ENCODE data around the gene EHMT1. TPM values are rescaled to one million over a fixed set of nuclear protein-coding genes. Genes with fewer than 3 reads are reported as not detected.

The EHMT1 gene
- total and polyA plus RNA-seq, 2 of the 8 experiments (the other 6 are each of a cell fraction or from before 2014, with no cell fraction given) = 95.7 to 163 TPM

DNA sequence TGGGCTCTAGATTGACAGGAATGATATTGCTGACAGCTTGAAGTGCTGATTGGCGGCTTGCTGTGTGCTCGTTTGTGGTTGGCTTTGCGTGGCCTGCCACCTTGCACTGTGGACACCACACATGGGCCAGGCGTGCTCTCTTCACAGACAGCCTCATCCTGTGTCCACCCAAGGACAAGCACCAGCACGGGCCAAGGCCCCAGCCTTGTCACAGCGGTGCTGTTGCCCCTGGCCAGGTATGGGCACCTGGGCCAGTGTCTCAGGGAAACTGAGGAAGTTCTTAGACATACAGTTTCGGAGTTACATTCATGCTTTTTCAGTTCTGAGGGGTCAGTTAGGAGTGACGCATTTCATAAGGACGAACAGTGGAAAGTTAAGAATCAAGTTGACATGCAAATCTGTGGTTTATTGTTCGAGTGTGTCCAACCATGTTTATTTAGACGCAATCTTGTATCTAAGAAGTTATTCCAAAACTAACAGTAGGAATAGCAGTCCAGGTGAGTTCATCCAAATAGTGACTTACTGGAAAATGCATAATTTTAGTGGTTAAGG, 125.9 kb downstream of the EHMT1 start:
- H4K20me1 ChIP-seq (replicated peaks in 1 of 2; ENCODE audit: control insufficient read depth in 1 of 2, insufficient read depth in 2 of 2, low read length in 2 of 2) = peaks cover 3 to 8% of the 10 kb centered on the region in 2 experiments
- no peak overlapping the region for H3K56ac ChIP-seq (replicated peaks; ENCODE audit: insufficient read length, low read depth, low read length)
- 89% methylated on average over 11 of the region's 11 CpGs; no CpG with 5 or more reads in 1 of the 2 experiments for whole genome bisulfite sequencing, 2 experiments (ENCODE audit: extremely low coverage in 1 of 2, insufficient coverage in 1 of 2, insufficient read length in 1 of 2, insufficient replicate concordance in 2 of 2, low coverage in 1 of 2, low lambda C conversion rate in 2 of 2, missing lambda C conversion rate in 1 of 2)
- H4K91ac ChIP-seq (replicated peaks; ENCODE audit: insufficient read length, low read length) = no peak overlapping the region
- H3K9me3 ChIP-seq (ENCODE audit: insufficient read depth in 2 of 2, low read depth in 1 of 2, low read length in 1 of 2) = no peaks in the 10 kb centered on the region
- H4K8ac ChIP-seq (ENCODE audit: extremely low read depth, insufficient read depth, low read length) = no peak overlapping the region
- H3K4me1 ChIP-seq (replicated peaks in 1 of 4; ENCODE audit: control insufficient read depth in 3 of 4, insufficient read depth in 4 of 4, low read length in 3 of 4) = peaks cover 3 to 4% (median 3%) of the 10 kb centered on the region in 4 experiments; a peak in 5 of 7 replicates
- no peak overlapping the region for H3K4me3 ChIP-seq (ENCODE audit: extremely low read depth in 1 of 4, insufficient read depth in 2 of 4, low read depth in 3 of 4, low read length in 4 of 4)
- H2BK5ac ChIP-seq (ENCODE audit: low read depth, low read length) = 0 out of 2 replicates have a peak overlapping the region, but pooled peaks have one; percentile 37
- H3K9ac ChIP-seq (replicated peaks in 1 of 4; ENCODE audit: extremely low read depth in 1 of 4, low read depth in 3 of 4, low read length in 3 of 4) = no peak overlapping the region
- H3K14ac ChIP-seq (ENCODE audit: insufficient read length) = no peak overlapping the region
- H2BK20ac ChIP-seq (ENCODE audit: low read length) = no peak overlapping the region
- no peak overlapping the region for H2BK15ac ChIP-seq (ENCODE audit: low read length)
- DNase-seq (ENCODE audit: low read depth in 1 of 2, low spot score in 2 of 2) (no peak), FAIRE-seq (no peak)
- no peak for TF ChIP-seq SRF (IDR thresholded peaks at IDR 0.05; ENCODE audit: low read depth, low read length)
- no peak overlapping the region for H2BK120ac ChIP-seq (replicated peaks; ENCODE audit: low read depth, low read length)
- no peaks in the 10 kb centered on the region for H3K23me2 ChIP-seq (ENCODE audit: low read depth, low read length)
- no peak overlapping the region for H3K4ac ChIP-seq (replicated peaks; ENCODE audit: insufficient read length, low read depth, low read length)
- H2BK12ac ChIP-seq (ENCODE audit: low read depth, low read length) = no peak overlapping the region
- H3K4me2 ChIP-seq (ENCODE audit: insufficient read depth in 1 of 2, low read depth in 2 of 2, low read length in 2 of 2) = no peak overlapping the region
- H3K23ac ChIP-seq (ENCODE audit: insufficient read length) = no peak overlapping the region
- CTCF ChIA-PET (ENCODE audit: partially characterized antibody) = interaction anchor here (0.9 kb wide), 1 partner anchor 28 kb away, joined by 3 read pairs; no protein-coding TSS in a partner anchor
- H3K27me3 ChIP-seq (replicated peaks in 1 of 4; ENCODE audit: control insufficient read depth in 3 of 4, extremely low read depth in 1 of 4, insufficient read depth in 3 of 4, low read length in 3 of 4) = no peaks in the 10 kb centered on the region
- H3K79me2 ChIP-seq (ENCODE audit: control insufficient read depth in 1 of 2, insufficient read depth in 2 of 2, low read length in 2 of 2) = peaks cover 0 to 22% of the 10 kb centered on the region in 2 experiments; a peak in 1 of 4 replicates
- H2AFZ ChIP-seq (ENCODE audit: low read length) = no peak overlapping the region
- H4K5ac ChIP-seq (ENCODE audit: insufficient read length, low read depth, low read length) = no peak overlapping the region
- peaks cover 11% of the 10 kb centered on the region for H3K79me1 ChIP-seq (ENCODE audit: low read depth, low read length)
- peaks cover 2 to 24% (median 5%) of the 10 kb centered on the region in 4 experiments; a peak in 6 of 8 replicates for H3K36me3 ChIP-seq (ENCODE audit: control insufficient read depth in 2 of 4, insufficient read depth in 4 of 4, low read length in 3 of 4)
- no peak overlapping the region for H3K27ac ChIP-seq (ENCODE audit: low read depth, low read length)
- no peak overlapping the region for H2AK5ac ChIP-seq (ENCODE audit: low read depth, low read length)
- no peak overlapping the region for H3K18ac ChIP-seq (ENCODE audit: extremely low read depth, low read length)
- POLR2A ChIA-PET (ENCODE audit: partially characterized antibody) = interaction anchor here (1.0 kb wide), 1 partner anchor 8 kb away, joined by 3 read pairs; no protein-coding TSS in a partner anchor

Measured in H1 (cell line).